Middle frontal gyrus (tissue), 1 donor: ENCODE results near the gene TNFSF18.

ENCODE experiments used
- DNase-seq: peaks from one replicate; pipeline ENCODE4 v3.0.0-alpha.2; 2015; ENCODE audit warnings: low spot score; ENCODE audit errors: extremely low spot score

TNFSF18 gene

GRCh38 chr1:173039626-173040025 lies 11.1 kb downstream of the TNFSF18 start:
- DNase-seq: no peak

GRCh38 chr1:173038875-173039554 lies 11.7 kb downstream of the TNFSF18 start:
- no peak for DNase-seq

- DNase-seq: no peak
Measured at GRCh38 chr1:173024543-173024942, 26.2 kb downstream of the TNFSF18 start.

- DNase-seq: no peak
Measured at GRCh38 chr1:173023343-173023742, 27.4 kb downstream of the TNFSF18 start.

- DNase-seq: no peak
Measured at GRCh38 chr1:173020138-173020750, 30.5 kb downstream of the TNFSF18 start.

GRCh38 chr1:173017792-173018191 lies 32.9 kb downstream of the TNFSF18 start:
- no peak for DNase-seq

- no peak for DNase-seq
Measured at GRCh38 chr1:173016419-173016818, 34.3 kb downstream of the TNFSF18 start.

GRCh38 chr1:173015629-173016028 lies 35.1 kb downstream of the TNFSF18 start:
- no peak for DNase-seq

- no peak for DNase-seq
Measured at GRCh38 chr1:173014160-173014559, 36.6 kb downstream of the TNFSF18 start.

GRCh38 chr1:173012126-173012525 lies 38.6 kb downstream of the TNFSF18 start:
- no peak for DNase-seq

GRCh38 chr1:173009597-173009996 lies 41.1 kb downstream of the TNFSF18 start:
- DNase-seq: no peak

- no peak for DNase-seq
Measured at GRCh38 chr1:173005196-173005864, 45.4 kb downstream of the TNFSF18 start.

- no peak for DNase-seq
Measured at GRCh38 chr1:173002891-173003838, 47.6 kb downstream of the TNFSF18 start.

GRCh38 chr1:172999349-172999748 lies 51.4 kb downstream of the TNFSF18 start:
- DNase-seq: no peak

GRCh38 chr1:172997941-172998361 lies 52.8 kb downstream of the TNFSF18 start:
- DNase-seq: no peak

- no peak for DNase-seq
Measured at GRCh38 chr1:172993640-172994039, 57.1 kb downstream of the TNFSF18 start.

- no peak for DNase-seq
Measured at GRCh38 chr1:172991674-172992400, 58.9 kb downstream of the TNFSF18 start.

GRCh38 chr1:172990598-172991215 lies 60.0 kb downstream of the TNFSF18 start:
- no peak for DNase-seq
